ENCODE data around the gene MTTP. TPM values are rescaled to one million over a fixed set of nuclear protein-coding genes. Genes with fewer than 3 reads are reported as not detected.

MTTP gene
- total and polyA plus RNA-seq, 3 experiments from 2014 or later = not detected

- H3K36me3 ChIP-seq (ENCODE audit: insufficient read depth, low read length) = no peaks in the 10 kb centered on the region
- H3K4me3 Mint-ChIP-seq = no peak overlapping the region
- H3K4me3 ChIP-seq (ENCODE audit: low read length) = no peak overlapping the region
- no peak overlapping the region for H3K27ac Mint-ChIP-seq
- H3K4me1 ChIP-seq (ENCODE audit: insufficient read depth, low read length) = no peaks in the 10 kb centered on the region
- DNase-seq = no peak
- ChIA-PET CTCF (no interaction called here), POLR2A (no interaction called here)
- H3K36me3 Mint-ChIP-seq = no peaks in the 10 kb centered on the region
- H3K9me3 Mint-ChIP-seq = no peaks in the 10 kb centered on the region
- no peaks in the 10 kb centered on the region for H3K27me3 ChIP-seq (ENCODE audit: insufficient read depth, low read length, poor library complexity, severe bottlenecking)
- H3K27me3 Mint-ChIP-seq = peaks cover 10 to 66% of the 10 kb centered on the region in 2 donors
- no peaks in the 10 kb centered on the region for H3K9me3 ChIP-seq (ENCODE audit: low read length)
- no peaks in the 10 kb centered on the region for H3K4me1 Mint-ChIP-seq
- H3K27ac ChIP-seq (ENCODE audit: low read depth, low read length) = no peak overlapping the region
These were observed 32.1 kb downstream of the MTTP start for GRCh38 chr4:99606716-99607115.

- no peaks in the 10 kb centered on the region for H3K27me3 ChIP-seq (ENCODE audit: insufficient read depth, low read length, poor library complexity, severe bottlenecking)
- Mint-ChIP-seq H3K27me3 (peaks cover 14 to 74% of the 10 kb centered on the region in 2 donors), H3K9me3 (no peaks in the 10 kb centered on the region), H3K4me1 (no peaks in the 10 kb centered on the region), H3K27ac (no peak overlapping the region), H3K36me3 (no peaks in the 10 kb centered on the region), H3K4me3 (no peak overlapping the region)
- no peak overlapping the region for H3K27ac ChIP-seq (ENCODE audit: low read depth, low read length)
- no peaks in the 10 kb centered on the region for H3K4me1 ChIP-seq (ENCODE audit: insufficient read depth, low read length)
- H3K9me3 ChIP-seq (ENCODE audit: low read length) = no peaks in the 10 kb centered on the region
- H3K4me3 ChIP-seq (ENCODE audit: low read length) = no peak overlapping the region
- ChIA-PET CTCF (no interaction called here), POLR2A (no interaction called here)
- no peaks in the 10 kb centered on the region for H3K36me3 ChIP-seq (ENCODE audit: insufficient read depth, low read length)
- no peak for DNase-seq
These were observed 33.8 kb downstream of the MTTP start for GRCh38 chr4:99608417-99608816.

- Mint-ChIP-seq H3K9me3 (no peaks in the 10 kb centered on the region), H3K27ac (no peak overlapping the region)
- CTCF ChIA-PET = no interaction called here
These were observed 36.1 kb downstream of the MTTP start for GRCh38 chr4:99610605-99611175.

DNA sequence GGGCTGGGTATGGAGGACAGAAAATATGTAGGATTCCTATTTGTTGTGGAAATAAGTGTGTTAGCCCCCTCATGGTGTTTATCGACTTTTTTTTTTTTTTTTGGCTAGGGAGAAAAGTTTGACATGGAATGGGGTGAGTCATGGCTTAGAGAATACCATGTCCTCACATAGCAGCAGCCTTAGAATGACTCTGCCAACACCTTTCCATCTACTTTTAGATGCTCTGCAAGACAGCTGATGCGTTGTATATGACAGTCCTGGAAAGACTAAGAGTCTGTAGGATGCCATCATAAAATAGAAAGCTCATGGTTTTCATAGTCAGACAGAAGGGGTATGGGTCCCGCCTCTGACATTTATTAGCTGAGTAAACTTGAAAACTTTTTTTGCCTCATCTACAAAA is 37.7 kb downstream of the MTTP start:
- H3K36me3 ChIP-seq (ENCODE audit: insufficient read depth, low read length) = no peaks in the 10 kb centered on the region
- no peaks in the 10 kb centered on the region for H3K9me3 ChIP-seq (ENCODE audit: low read length)
- H3K4me1 Mint-ChIP-seq = no peaks in the 10 kb centered on the region
- no peak overlapping the region for H3K27ac ChIP-seq (ENCODE audit: low read depth, low read length)
- no peak overlapping the region for H3K4me3 ChIP-seq (ENCODE audit: low read length)
- no peaks in the 10 kb centered on the region for H3K27me3 ChIP-seq (ENCODE audit: insufficient read depth, low read length, poor library complexity, severe bottlenecking)
- CTCF ChIA-PET = no interaction called here
- no peak overlapping the region for H3K4me3 Mint-ChIP-seq
- POLR2A ChIA-PET = no interaction called here
- DNase-seq = no peak
- peaks cover 11 to 74% of the 10 kb centered on the region in 2 donors for H3K27me3 Mint-ChIP-seq
- no peaks in the 10 kb centered on the region for H3K4me1 ChIP-seq (ENCODE audit: insufficient read depth, low read length)
- H3K36me3 Mint-ChIP-seq = no peaks in the 10 kb centered on the region
- no peaks in the 10 kb centered on the region for H3K9me3 Mint-ChIP-seq
- H3K27ac Mint-ChIP-seq = no peak overlapping the region

More at GRCh38 chr4:99610605-99611175, 36.1 kb downstream of the MTTP start:
- Histone ChIP-seq H3K36me3 (ENCODE audit: insufficient read depth, low read length) (no peaks in the 10 kb centered on the region), H3K4me3 (ENCODE audit: low read length) (no peak overlapping the region), H3K9me3 (ENCODE audit: low read length) (no peaks in the 10 kb centered on the region), H3K27ac (ENCODE audit: low read depth, low read length) (no peak overlapping the region), H3K4me1 (ENCODE audit: insufficient read depth, low read length) (no peaks in the 10 kb centered on the region), H3K27me3 (ENCODE audit: insufficient read depth, low read length, poor library complexity, severe bottlenecking) (no peaks in the 10 kb centered on the region)
- POLR2A ChIA-PET = no interaction called here
- no peak overlapping the region for H3K4me3 Mint-ChIP-seq
- H3K4me1 Mint-ChIP-seq = no peaks in the 10 kb centered on the region
- H3K27me3 Mint-ChIP-seq = peaks cover 15 to 73% of the 10 kb centered on the region in 2 donors
- no peaks in the 10 kb centered on the region for H3K36me3 Mint-ChIP-seq
- no peak for DNase-seq

DNA sequence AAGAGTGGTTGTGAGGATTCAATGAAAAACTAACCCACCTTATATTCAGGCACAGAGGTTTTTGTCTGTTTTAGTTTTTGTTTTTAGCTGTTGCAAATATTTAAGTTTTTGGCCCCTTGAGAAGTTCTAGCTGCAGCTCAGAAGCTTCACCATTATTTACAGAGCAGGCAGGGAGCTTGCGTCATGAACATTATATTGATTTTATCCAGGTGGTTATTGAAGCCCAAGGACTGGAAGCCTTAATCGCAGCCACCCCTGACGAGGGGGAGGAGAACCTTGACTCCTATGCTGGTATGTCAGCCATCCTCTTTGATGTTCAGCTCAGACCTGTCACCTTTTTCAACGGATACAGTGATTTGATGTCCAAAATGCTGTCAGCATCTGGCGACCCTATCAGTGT is 38.1 kb downstream of the MTTP start:
- no peaks in the 10 kb centered on the region for H3K9me3 ChIP-seq (ENCODE audit: low read length)
- H3K27ac Mint-ChIP-seq = no peak overlapping the region
- no peaks in the 10 kb centered on the region for H3K27me3 ChIP-seq (ENCODE audit: insufficient read depth, low read length, poor library complexity, severe bottlenecking)
- no peak overlapping the region for H3K27ac ChIP-seq (ENCODE audit: low read depth, low read length)
- no peaks in the 10 kb centered on the region for H3K4me1 ChIP-seq (ENCODE audit: insufficient read depth, low read length)
- ChIA-PET CTCF (no interaction called here), POLR2A (no interaction called here)
- H3K4me1 Mint-ChIP-seq = no peaks in the 10 kb centered on the region
- no peaks in the 10 kb centered on the region for H3K9me3 Mint-ChIP-seq
- H3K4me3 Mint-ChIP-seq = no peak overlapping the region
- H3K4me3 ChIP-seq (ENCODE audit: low read length) = no peak overlapping the region
- H3K36me3 Mint-ChIP-seq = no peaks in the 10 kb centered on the region
- peaks cover 10 to 74% of the 10 kb centered on the region in 2 donors for H3K27me3 Mint-ChIP-seq
- no peaks in the 10 kb centered on the region for H3K36me3 ChIP-seq (ENCODE audit: insufficient read depth, low read length)
- no peak for DNase-seq

GRCh38 chr4:99614491-99614890 is 39.9 kb downstream of the MTTP start:
- Mint-ChIP-seq H3K36me3 (no peaks in the 10 kb centered on the region), H3K4me1 (no peaks in the 10 kb centered on the region), H3K9me3 (no peaks in the 10 kb centered on the region), H3K27me3 (peaks cover 7 to 64% of the 10 kb centered on the region in 2 donors), H3K27ac (no peak overlapping the region), H3K4me3 (no peak overlapping the region)
- ChIA-PET POLR2A (no interaction called here), CTCF (no interaction called here)
- Histone ChIP-seq H3K27me3 (ENCODE audit: insufficient read depth, low read length, poor library complexity, severe bottlenecking) (no peaks in the 10 kb centered on the region), H3K9me3 (ENCODE audit: low read length) (no peaks in the 10 kb centered on the region), H3K4me3 (ENCODE audit: low read length) (no peak overlapping the region), H3K36me3 (ENCODE audit: insufficient read depth, low read length) (no peaks in the 10 kb centered on the region), H3K27ac (ENCODE audit: low read depth, low read length) (no peak overlapping the region), H3K4me1 (ENCODE audit: insufficient read depth, low read length) (no peaks in the 10 kb centered on the region)
- no peak for DNase-seq

GRCh38 chr4:99615170-99615820 is 40.7 kb downstream of the MTTP start:
- H3K27ac ChIP-seq (ENCODE audit: low read depth, low read length) = no peak overlapping the region
- DNase-seq = no peak
- H3K27me3 ChIP-seq (ENCODE audit: insufficient read depth, low read length, poor library complexity, severe bottlenecking) = no peaks in the 10 kb centered on the region
- H3K36me3 Mint-ChIP-seq = no peaks in the 10 kb centered on the region
- no peaks in the 10 kb centered on the region for H3K4me1 Mint-ChIP-seq
- peaks cover 7 to 59% of the 10 kb centered on the region in 2 donors for H3K27me3 Mint-ChIP-seq
- H3K9me3 Mint-ChIP-seq = no peaks in the 10 kb centered on the region
- no peak overlapping the region for H3K4me3 Mint-ChIP-seq
- H3K9me3 ChIP-seq (ENCODE audit: low read length) = no peaks in the 10 kb centered on the region
- CTCF ChIA-PET = no interaction called here
- no peak overlapping the region for H3K27ac Mint-ChIP-seq
- no peaks in the 10 kb centered on the region for H3K36me3 ChIP-seq (ENCODE audit: insufficient read depth, low read length)
- H3K4me3 ChIP-seq (ENCODE audit: low read length) = no peak overlapping the region
- POLR2A ChIA-PET = no interaction called here
- H3K4me1 ChIP-seq (ENCODE audit: insufficient read depth, low read length) = no peaks in the 10 kb centered on the region

GRCh38 chr4:99617374-99617773 is 42.8 kb downstream of the MTTP start:
- Histone ChIP-seq H3K36me3 (ENCODE audit: insufficient read depth, low read length) (no peaks in the 10 kb centered on the region), H3K4me1 (ENCODE audit: insufficient read depth, low read length) (no peaks in the 10 kb centered on the region), H3K4me3 (ENCODE audit: low read length) (no peak overlapping the region), H3K27me3 (ENCODE audit: insufficient read depth, low read length, poor library complexity, severe bottlenecking) (no peaks in the 10 kb centered on the region), H3K27ac (ENCODE audit: low read depth, low read length) (no peak overlapping the region), H3K9me3 (ENCODE audit: low read length) (no peaks in the 10 kb centered on the region)
- no peak overlapping the region for H3K4me3 Mint-ChIP-seq
- no peaks in the 10 kb centered on the region for H3K36me3 Mint-ChIP-seq
- no peaks in the 10 kb centered on the region for H3K4me1 Mint-ChIP-seq
- DNase-seq = no peak
- peaks cover 2 to 43% of the 10 kb centered on the region in 2 donors for H3K27me3 Mint-ChIP-seq
- ChIA-PET POLR2A (no interaction called here), CTCF (no interaction called here)
- H3K9me3 Mint-ChIP-seq = no peaks in the 10 kb centered on the region
- no peak overlapping the region for H3K27ac Mint-ChIP-seq
